Stimulated activated CD4-positive, alpha-beta T cell treated with anti-CD3 and anti-CD28 coated beads, Interleukin-1b, Interleukin-23, amount 100 ng/mL, for 1 hour (primary cell): Measurements from ENCODE around the gene HOXA3.

Source experiments
- DNase-seq, 2 donors: peaks; one replicate each; pipeline ENCODE4 v3.0.0-alpha.2; 2020; ENCODE audit warnings: low read depth in 2 of 2

HOXA3 gene

DNA sequence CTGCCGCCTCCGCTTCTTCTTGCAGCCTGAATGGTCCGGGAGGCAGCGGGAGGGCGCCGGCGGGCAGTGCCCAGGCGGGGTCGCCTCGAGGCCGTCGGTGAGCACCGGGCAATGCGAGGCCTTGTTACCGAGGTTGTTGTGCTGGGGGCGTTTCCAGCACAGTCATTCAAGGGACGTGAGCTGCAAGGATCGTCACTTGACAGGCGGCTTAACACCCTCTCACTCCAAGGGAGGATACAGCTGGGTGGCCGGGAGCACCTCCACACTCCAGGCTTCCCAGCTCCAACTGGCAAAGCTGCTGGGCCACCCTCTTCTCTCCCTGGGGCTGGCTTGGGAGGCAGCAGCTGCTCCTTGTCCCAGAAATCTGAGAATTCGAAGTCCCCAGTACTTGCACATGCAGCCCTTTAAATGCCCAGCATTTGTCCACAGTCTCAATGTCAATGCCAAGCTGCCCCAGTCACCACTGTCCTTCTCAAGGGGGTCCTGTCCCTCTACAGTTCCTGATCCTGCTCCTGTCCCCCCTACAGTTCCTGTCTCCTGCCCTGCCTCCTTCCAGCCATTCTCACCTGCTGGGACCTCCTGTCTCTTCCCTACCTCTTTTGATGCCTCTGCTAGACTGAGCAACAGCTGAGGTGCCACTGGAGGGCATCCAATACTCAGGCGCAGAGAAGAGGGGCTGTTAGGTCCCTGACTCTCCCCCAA is 37.1 kb upstream of the HOXA3 start:
- no peak for DNase-seq

DNA sequence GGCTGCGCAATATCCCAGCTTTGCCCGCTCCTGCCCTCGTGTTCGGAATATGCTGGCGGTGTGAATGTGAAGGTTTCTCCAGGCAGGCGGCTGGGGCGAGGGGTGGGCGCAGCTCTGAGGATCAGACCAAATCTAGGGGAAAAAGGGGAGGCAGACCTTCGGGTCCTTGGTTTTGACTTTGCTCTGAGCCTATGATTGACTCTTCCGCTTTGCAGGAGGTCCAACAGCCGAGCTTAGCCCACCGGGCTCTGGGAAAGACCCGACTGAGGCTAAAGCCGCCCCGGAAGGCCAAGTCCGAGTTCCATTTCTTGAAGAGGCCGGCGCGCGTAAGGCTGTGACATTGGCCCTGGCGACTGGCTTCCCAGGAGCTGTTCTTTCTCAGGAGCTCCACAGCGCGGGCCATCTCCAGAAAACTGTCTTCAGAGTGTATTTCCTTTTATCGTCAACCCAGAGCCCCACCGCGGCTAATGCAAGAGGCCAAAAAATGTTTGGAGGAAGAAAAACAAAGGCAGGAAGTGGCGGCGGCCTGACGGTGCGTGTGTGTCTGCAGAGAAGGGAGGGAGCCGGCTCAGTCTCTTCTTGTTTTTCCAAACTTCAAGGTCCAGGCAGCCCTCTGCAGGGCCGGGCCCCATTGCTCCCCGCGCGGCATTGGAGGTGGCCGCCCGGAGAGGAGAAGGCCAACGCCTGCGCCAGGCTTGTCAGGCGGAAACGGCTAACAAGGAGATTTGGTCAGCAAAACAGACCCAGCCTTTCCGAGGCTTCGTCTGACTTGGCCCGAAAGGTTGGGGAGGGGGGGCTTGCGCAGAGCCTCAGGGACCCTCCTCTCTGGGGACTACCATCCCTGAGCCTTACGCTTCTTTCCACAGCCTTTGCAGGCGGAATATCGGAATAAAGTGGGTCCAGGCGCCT is 36.3 kb upstream of the HOXA3 start:
- DNase-seq, result no peak

- DNase-seq, result no peak
These were observed 35.3 kb upstream of the HOXA3 start for GRCh38 chr7:27187475-27188385.

GRCh38 chr7:27186668-27187474 is 34.5 kb upstream of the HOXA3 start:
- no peak for DNase-seq

DNA sequence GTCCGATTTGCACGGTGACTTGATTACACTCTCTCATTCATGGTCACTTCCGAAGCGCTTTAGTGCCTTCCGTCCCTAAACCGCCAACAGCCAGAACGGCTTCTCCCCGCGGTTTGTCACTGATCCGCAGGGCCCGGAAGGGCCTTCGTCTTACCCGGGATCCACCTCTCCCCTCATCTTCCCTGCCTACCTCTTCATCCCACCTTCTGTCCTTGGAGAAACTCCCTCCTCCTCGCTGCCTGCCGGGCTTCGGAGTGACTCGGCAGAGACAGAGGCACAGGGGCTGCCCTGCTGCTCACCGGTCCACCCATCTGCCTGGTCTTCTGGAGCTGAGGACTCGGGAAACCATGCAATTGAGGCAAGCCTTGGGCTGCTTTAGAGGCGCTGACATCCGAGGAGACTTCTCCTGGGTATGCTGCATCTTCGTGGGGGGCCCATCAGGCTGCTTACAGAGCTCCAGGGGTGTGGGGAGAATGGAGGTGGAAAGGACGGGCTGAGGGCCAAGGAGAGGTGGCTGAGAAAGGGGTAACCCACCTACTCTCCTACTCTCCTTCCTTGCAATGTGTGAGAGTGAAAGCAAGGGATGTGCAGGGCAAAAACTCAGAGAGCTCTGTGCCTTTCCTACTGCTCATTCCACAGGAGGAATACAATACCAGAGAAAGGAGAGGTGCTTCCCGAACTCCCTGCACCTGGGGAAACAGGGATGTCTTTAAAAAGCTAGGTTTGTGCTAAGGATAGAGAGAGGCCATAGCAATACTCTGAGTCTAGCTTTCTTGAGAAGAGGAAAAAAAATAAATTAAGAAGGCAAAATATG is 33.7 kb upstream of the HOXA3 start:
- no peak for DNase-seq

GRCh38 chr7:27185013-27185853 is 32.9 kb upstream of the HOXA3 start, which contains the start of gene HOXA11:
Gene HOXA11 (minus strand): TSS chr7:27185232. CDS start chr7:27185144, 88 bp downstream.
- no peak for DNase-seq

- DNase-seq, result no peak
These were observed 32.1 kb upstream of the HOXA3 start for GRCh38 chr7:27184337-27185012.

DNA sequence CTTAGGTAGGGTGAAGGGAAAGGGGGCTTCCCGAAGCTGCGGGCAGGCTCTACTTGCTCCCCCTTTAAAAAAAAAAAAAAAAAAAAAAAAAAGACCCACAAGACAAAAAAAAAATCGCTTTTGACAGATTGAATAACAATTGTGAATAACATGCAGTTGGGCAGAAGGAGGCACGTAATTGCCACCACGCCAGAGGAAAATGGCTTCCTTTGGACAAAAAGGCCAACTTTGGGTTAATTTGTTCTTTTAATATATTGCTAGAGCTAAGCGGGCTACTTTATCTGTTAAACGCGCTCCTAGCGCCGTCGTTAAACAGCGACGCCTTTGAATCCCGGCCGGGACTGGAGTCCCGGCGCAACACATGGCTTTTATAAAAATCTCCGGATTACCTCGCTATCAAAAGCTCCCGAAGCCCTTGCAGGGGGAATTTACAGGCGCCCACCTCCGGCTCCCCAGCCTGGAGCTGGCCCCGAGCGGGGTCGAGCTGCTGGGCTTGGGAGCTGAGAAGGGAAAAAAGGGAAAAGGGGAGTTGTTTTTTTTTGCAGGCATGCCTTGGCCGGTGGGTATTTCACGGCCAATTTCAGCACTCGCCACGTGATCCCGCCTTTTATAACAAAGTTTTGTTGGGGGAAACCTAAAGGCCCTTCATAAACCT is 31.4 kb upstream of the HOXA3 start:
- no peak for DNase-seq

DNA sequence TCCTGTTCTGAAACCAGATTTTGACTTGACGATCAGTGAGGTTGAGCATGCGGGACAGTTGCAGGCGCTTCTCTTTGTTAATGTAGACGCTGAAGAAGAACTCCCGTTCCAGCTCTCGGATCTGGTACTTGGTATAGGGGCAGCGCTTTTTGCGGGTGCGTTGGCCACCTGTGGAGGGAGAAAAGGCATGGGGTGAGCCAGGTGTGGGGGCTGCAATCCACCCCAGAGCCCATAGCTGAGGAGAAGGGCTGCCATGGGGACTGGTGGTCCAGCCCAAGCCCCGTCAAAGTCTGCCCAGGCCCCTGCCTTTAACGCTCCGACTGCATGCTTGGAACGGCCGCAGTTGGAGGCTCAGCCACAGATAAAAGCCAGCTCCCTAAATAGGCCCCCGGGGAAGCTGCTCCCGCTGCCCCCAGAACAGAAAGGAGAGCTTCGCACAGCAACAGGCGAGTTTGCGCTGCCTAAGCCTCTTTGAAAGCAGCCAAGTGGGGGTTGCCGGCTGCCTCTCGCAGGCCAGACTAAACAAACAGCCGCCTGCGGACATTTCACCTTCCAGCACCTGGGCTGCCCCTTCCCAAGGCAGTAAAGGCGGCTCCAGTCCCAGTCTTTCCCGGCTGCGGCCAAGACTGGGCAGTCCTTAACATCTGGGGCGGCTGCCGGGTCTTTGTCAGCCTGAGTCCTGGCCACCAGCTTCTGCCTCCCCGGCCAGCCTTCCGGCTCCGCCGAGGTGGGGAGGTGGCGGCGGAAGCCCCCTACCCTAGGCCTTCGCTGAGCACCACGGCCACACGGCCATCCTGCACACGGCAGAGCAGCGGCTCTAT is 30.7 kb upstream of the HOXA3 start:
- no peak for DNase-seq

GRCh38 chr7:27182285-27182841 is 30.0 kb upstream of the HOXA3 start:
- DNase-seq, result no peak

- DNase-seq, result no peak
These were observed 29.5 kb upstream of the HOXA3 start for GRCh38 chr7:27181795-27182275.

DNA sequence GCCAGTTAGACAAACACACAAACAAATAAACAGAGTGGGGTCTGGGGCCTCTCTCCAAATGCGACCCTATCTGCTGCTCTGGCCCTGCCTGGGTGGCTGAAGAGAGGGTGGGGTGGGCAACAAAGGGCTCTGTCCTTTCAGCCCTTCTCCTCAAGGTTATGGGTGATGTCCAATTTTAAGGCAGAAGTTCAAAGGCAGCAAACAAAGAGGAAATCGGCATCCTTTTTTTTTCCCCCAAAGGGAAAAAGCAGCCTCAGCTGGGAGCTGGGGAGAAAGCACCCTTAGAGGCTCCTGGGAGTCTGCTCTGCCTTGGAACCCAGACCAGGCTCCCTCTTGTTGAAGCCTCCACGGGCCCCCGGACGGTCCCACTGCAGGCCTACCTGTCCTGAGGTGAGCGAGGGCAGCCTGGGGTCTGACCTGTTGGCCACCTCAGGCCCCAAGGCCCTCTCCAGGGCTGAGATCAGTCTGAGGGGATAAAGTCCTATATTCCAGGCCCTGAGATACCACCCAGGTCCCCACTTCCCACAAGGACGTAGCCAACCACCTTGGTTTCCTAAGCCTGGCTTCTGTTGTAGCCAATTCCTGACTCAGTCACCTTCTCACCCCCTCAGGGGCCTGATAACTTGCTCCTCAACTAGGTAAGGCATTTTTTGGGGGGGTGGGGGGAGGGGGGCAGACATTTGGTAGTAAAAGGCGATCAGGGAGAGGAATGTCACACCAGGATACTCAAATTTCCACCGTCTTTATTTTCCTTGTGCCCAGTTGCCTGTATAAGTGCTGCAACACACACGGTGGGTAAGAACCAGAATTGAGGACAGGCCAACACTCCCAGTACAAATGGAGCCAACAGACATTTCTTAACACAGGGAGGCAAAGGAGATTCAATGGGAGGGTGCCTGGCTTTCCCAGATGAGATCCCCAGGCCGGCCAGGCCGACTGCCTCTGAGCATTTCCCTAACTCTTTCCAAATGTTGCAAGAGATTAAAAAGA is 28.3 kb upstream of the HOXA3 start:
- DNase-seq, result no peak

DNA sequence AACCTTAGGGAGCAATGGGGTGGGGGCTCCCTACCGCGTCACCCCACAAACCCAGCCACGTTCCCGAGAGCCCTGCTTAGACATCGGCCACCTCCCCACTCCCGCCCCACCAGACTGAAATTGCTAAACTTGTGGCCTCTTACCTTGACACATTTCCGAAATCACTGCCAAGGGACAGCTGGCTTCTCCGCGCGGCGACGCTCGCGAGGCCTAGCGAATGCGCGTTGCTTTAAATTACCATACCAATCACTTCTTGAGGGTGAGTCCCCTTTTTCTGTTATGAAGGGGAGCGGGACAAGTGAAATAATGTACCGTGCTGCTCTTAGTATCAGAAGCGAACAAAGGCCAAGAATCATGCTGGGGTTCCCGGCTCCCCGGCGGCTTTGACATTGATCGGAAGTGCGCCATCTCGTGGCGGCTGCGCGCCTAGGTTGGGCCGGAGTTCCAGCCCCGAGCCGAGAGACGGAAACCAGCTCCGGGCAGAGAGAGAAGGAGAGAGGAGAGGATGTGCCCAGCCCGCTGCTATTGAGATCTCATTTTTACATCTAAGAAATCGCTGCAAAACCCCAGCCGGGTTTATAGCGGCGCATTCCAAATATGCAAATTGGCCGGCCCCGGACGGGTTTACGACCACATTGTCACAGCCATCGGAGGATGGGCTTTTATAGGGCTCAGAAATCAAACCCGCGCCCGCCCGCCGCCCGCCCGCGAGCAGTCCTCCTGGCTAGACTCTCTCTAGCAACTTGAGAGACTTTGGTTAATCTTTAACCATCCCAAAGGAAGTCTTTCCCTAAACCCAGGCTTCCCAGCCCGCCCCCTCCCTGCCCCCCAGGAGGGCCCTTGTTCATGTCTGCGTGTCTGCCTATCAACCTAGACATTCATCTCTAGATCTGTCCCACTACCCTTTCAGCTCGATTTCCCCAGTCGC is 27.4 kb upstream of the HOXA3 start:
- DNase-seq, result peak; percentile 26 to 46

DNA sequence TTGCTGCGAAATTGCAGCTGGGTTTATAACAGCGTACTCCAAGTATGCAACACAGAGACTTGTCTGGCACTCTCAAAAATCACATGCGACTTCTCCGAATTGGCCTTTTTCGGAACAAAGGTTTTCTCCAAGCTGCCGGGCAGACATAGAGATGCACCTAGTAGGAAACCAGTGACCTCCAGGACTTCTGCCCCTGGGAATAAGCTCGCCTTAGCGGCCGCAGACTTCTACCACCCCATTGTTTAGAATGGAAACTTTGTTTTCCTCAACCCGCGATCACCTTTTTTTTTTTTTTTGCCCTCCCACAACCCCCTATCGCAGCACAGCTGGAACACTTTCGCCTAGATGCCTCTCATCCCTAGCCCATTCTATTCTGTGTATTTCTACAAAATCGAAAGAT is 26.6 kb upstream of the HOXA3 start:
- no peak for DNase-seq
